Muscle of arm (tissue), 12 donors: ENCODE data around the gene ANKRD23. TPM values are rescaled to one million over a fixed set of nuclear protein-coding genes. Genes with fewer than 3 reads are reported as not detected.

Experiments used
- DNase-seq: peaks from one replicate; pipeline ENCODE4 v3.0.0-alpha.2; 2013
- polyA plus RNA-seq, 12 donors: library from polyadenylated mRNA; unstranded; fragments of 120-200 nt; gene quantifications; one replicate each; pipeline ENCODE4 v1.2.1, GENCODE V29; 2013; ENCODE audit not compliant: insufficient read length in 12 of 12

Gene ANKRD23
- polyA plus RNA-seq, 12 donors = 2.9 to 594 (median 13.9) TPM; not detected in 1

DNA sequence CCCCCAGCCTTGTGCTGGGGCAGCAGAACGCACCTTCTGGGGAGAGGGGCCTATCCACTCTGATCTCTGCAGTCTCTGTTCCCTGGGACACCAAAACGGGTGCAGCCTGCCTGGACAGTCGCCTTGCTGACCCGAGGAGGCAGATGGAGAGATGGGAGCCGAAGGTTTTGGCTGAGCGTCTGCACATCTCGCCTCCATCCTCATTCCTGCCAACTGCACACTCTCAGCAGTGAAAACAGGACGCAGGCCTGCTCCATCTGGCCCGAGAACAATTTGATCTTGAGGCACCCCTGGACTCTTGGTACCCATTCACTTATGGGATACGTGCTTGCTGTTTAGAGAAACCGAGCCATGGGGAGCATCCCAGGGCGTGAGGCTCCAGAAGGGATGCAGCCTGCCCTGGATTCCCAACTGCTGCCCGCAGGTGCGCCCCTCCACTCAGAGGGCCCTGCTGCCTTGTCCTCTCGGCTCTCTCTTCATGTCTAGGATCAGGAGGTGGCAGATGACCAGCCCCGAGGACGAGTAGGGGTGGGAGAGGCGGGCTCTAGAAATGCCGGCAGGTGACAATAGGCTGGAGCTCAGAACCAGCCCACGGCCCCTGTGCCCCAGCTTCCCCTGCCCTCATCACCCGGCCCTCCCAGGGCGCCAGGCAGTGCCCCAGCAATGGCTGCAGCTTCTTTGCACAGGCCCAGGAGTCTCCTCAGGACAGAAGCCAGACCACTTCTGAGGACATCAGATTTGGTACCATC lies 35.1 kb upstream of the ANKRD23 start:
- no peak for DNase-seq

DNA sequence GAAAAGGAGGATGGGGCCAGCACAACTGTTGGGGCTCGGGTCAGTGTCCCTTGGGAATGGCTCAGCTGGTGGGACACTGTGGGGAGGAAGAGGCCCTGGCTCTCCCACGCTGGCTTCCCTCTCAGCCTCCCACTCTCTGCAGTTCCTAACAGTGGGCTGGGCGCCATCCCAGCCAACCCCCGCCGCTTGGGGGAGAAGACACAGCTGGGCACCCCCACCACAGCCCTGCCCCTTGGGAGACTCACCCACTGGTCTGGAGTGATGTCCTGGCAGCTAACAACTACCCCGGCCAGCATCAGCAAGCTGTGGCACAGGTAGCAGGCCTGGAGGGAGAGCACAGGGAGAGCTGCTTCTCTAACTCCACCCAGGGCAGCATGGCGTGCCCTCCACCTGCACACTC lies 34.4 kb upstream of the ANKRD23 start:
- no peak for DNase-seq

DNA sequence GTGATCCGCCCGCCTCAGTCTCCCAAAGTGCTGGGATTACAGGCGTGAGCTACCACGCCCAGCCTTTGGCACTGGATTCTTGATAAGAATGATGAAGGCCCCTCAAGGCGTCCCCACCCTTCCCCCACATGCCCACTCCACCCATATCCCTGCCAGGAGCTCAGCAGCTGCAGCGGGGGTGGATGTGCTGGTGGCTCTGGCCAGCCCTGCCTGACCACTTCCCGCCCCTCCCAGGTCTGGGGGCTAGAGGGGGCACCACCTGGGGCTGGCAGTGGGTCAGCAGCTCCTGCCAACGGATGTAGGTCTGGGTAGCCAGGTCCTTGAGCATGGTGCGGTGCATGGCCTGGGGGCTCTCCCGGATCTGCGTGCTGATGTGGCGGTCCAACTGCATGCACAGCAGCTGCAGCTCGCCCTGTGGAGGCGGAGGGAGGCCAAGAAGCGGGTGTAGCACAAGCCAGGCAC lies 33.8 kb upstream of the ANKRD23 start:
- no peak for DNase-seq

DNA sequence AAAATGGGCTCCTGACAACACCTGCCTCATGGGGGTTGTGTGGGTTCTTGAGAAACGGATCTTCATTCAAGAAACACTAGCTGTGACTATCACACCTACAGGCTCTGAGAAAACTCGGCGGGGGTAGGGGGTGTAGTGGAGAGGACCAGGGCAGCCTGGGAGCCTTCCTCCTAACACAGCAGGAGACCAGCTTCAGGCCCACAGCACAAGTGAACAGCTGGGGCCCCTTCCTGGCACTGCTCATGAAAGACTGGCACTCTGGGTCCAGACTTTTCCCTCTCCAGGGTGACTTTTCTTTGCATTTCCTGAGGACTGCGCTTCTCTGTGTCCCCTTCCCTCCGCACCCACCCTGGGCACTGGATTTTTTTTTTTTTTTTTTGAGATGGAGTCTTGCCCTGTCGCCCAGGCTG lies 33.2 kb upstream of the ANKRD23 start:
- no peak for DNase-seq

DNA sequence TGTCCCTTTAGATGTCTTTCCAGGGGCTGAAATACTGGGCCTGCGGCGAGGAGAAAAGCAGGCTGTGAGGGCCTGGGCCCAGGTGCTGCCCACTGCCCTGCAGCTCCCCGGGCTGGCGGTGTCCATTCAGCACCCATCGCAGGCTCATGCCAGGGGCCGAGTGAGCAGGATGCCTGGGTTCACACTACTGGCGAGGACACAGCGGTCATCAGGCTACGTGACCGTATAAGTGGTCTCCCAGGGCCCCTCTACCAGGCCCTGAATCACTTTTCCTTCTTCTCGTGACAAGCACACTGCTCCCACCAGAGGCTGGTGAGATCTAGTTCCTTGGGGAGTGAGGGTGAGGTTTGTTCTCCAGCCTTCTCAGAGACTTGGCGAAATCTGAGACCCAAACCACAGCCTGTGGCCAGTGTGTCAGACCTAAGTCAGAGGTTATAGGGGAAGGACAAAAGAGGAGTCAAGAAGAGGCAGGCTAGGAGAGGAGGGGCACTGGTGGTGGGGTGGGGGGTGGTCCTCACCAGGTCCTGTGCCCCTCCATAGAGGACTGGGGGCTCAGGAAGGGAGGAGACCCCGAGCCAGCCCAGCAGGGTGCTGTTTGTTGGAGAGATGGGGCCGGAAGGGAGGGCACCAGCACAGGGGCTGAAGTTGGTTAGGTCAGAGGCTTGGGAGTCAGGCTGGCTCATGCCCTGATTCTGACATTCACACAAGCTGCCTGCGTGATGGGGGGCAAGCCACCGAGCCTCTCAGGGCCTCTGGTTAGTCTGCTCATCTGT lies 32.6 kb upstream of the ANKRD23 start:
- DNase-seq = no peak

DNA sequence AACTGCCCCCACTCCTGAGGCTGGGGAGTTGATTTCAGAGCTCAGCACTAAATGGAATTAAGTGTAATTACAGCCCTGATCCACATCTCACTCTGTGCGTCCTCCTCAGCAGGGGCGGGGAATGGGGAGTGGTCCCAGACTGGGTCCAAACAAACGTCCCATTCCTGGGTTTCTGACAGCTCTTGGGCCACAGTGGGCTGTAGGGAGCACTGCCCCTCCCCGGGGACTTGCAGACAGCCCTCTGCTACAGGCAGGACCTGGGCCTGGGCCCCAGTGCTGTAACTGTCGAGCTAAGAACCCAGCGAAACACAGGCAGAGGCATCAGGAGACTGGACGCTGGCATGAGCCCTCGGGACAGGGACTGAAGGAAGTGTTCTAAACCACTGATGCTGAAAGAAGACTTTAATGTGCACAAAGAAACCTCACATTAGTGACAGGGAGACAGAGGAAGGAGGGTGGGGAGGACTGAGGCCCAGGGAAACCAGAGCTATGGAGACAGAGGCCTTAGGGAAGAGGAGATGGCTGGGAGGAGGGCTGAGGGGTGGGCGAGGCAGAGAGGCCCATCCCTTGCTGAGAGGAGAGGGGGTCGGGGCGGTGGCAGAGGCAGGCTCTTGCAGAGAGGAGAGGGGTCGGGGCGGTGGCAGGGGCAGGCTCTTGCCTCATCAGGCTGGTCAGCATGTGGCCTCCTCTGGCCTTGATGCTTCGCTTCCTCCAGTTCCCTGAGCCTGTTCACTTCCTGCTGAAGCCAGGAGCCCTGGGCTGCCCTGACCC lies 31.9 kb upstream of the ANKRD23 start:
- DNase-seq = no peak

DNA sequence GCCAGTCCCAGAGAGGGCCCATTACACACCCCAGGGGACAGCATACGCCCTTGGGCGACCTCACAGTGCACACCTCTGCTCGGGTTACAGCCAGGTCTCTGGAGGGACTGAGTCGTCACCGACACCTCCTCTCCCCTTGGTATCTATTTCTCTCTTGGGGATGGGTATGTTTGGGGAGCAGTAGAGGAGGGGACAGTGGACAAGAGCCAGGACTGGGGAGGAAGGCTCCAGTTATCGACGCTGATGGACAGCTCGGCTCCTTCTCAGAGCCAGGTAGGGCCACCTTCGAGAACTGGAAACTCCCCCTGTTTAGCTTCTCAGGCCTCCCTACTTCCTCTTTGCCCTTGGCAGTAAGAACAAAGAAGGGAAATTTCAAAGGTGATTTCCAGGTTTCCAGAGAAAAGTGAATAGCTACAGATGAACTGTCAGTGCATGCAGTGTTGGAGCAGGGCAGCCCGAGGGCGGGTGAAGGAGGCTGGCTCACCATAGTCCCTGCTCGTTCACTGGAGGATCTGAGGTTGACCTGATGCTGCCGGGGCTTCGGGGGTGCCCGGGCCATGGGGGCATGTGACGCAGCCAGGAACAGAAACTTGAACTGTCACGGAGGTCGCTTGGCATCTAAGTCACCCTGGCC lies 30.5 kb upstream of the ANKRD23 start:
- no peak for DNase-seq

DNA sequence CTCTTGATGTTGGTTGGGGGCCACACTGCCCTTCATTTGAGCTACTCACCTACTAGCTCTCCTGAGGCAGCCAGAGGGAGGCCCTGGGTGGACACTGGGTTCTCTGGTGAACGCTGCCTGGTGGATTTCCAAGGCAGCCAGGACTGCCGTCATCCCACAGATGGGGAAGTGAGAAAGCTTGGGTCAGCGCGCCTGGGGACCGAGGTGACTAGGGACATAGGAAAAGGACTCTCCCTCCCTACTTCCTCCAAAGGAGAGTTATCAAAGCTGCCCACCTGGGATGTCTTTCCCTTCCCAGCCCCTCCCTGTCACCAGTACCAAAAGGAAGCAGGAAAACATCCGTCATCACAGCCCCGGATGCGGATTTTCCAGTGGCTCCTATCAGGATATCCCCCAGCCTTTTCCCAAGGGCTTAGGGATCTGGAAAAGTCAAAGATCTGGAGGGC lies 29.9 kb upstream of the ANKRD23 start:
- no peak for DNase-seq

DNA sequence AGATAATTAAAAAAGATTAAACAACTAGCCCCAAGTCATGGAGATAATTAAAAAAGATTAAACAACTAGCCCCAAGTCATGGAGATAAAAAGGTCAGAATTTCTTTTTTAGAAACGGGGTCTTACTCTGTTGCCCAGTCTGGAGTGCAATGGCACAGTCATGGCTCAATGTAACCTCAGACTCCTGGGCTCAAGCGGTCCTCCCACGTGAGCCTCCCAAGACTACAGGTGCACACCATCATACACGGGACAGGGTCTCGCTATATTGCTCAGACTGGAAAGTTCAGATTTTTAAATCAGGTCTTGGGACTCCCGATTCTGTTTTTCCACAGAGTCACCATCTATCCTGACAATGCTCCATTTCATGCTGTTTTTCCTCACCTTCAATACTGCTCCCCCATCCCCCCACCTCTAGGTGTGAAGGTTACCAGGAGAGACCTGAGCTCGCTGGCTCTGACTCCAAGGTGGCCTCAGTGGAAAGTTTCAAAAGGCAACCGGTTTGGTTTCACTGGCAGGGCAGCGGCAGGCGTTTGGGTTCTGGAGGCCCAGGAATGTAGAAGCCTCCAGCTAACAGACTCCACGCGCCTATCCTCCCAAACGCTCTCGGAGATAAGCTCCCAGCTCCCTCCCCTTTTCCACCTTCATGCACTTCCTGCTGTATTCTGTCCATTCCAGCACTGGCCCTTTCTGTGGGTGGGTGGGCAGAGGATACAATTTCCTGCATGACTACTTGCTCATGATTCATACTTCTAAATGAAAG lies 28.9 kb upstream of the ANKRD23 start:
- no peak for DNase-seq

DNA sequence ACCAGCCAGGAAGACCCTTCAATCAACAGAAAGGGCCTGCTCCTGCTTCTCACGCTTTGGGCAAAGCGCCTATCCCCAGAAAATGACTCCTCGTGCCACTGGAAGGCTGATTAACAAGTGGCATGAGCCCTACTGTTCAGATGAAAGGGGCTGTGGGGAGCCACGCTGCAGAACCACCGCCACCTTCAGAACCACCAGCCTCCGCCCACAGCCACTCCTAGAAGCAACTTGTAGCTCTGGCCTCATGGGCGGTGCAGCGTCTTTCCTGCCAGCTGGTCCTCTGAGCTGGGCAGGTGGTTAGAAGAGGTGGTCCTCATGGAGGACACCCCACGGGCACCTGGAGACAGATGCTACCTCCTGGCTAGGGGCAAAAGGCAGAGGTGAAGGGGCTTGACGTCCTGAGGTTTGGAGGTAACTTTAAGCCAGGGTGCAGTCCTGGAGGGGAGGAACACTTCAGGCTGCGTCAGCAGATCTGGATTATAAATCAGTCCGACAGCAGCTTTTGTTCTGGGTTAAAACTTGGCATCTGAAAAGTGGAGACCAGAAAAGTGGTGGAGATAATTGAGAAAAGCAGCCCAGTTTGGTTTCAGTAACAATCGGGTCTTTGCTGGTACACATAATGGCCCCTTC lies 26.9 kb upstream of the ANKRD23 start:
- DNase-seq = no peak

DNA sequence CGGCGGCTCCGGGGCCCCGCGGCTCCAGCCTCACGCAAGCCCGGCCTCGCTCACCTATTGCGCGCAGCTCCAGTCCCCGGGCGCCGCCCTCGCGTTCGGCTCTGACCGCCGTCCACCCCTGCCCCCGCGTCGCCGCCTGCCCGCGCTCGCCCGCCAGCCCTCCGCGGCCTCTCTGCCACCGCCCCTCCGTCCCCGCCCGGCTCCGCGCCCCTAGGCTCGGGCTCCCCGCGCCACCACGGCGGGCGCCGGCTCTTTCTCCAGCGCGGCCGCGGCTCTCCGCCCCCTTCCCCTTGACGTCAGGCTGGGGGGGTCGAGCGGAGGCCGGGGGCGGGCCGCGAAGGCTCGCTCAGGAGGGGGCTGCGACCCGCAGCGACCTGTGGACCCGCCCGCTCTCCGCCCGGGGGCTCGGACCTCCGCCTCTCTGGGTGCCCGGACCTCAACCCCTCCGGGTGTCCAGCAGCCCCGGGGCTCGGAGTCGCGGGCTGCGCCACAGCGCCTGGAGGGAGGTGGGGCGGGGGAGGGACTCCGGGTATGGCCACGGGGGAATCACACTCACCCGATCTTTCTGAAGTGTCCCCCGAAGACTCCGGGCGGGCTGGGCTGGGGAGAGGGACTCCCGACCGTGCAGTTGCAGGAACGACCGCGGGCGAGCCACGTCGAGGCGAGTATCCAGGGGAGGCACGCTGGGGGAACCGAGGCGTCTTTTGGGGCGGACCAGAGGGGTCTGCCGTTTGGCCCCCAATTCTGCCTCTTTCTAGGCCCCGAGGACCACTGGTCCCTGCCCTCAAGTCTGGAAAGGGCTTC lies 26.2 kb upstream of the ANKRD23 start, which contains the start of gene SEMA4C:
Gene SEMA4C, minus strand, starts transcription at position 259 of the 804 bp plus-strand sequence. CDS start 2,194 bp downstream, outside the sequence.
- no peak for DNase-seq

DNA sequence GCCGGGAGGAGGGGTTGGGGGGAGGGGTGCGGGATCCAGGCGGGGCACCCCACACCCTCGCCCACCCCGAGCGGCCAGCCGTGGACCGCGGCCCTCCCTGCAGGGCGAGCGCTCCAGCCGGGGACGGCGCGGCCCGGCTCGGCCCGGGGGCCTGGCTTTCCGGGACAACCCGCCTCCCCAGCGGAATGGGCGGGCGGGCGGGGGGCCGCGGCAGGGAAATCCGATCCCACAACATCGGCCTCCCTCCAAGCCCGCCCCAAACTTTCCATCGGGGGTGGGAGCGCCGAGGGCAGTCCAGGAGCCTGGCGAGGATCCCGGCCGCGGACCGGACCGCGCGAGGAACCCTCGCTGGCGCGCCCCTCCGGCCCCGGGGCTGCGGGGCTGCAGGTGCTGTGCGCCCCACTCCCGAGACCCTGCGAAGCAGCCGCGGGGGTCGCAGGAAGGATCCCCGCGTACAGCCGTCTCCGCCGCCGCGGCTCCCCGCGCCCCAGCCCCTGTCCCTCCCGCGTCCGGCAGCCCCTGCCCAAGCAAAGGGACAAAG lies 25.5 kb upstream of the ANKRD23 start:
- peak; percentile 87 for DNase-seq

DNA sequence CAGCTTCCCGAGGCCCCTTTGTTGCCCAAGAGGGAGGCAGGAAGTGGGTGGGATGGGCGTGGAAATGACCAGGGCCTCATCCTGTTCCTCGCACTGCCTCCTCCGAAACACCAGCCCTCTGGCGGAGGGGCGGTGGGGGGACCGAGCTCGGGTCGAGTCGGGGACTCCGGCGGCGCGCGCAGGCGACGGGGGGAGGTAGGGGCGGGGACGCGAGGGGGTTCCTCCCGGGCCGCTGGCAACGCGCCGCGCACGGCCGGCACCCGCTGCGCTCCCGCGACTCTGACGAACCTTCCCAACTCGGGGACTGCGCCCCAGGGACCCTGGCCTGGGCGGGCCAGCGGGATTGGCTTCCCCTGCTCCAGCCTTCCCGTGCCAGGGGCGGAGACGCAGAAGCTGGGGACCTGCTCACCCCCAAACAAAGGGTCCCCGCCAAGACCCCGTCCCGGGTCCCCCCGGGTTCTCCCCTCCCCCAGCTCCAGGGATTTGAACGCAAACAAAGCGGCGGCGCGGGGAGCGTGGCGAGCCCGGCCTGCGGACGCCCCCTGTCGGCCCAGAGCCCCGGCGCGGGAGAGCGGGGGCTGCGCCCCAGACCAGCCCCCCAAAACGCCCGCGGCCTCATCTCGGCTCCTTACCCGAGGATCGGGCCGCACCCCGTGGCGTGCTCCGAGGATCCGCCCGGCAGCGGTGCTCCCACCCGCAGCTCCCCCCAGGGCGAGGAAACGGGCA lies 24.9 kb upstream of the ANKRD23 start:
- DNase-seq = peak; percentile 88

DNA sequence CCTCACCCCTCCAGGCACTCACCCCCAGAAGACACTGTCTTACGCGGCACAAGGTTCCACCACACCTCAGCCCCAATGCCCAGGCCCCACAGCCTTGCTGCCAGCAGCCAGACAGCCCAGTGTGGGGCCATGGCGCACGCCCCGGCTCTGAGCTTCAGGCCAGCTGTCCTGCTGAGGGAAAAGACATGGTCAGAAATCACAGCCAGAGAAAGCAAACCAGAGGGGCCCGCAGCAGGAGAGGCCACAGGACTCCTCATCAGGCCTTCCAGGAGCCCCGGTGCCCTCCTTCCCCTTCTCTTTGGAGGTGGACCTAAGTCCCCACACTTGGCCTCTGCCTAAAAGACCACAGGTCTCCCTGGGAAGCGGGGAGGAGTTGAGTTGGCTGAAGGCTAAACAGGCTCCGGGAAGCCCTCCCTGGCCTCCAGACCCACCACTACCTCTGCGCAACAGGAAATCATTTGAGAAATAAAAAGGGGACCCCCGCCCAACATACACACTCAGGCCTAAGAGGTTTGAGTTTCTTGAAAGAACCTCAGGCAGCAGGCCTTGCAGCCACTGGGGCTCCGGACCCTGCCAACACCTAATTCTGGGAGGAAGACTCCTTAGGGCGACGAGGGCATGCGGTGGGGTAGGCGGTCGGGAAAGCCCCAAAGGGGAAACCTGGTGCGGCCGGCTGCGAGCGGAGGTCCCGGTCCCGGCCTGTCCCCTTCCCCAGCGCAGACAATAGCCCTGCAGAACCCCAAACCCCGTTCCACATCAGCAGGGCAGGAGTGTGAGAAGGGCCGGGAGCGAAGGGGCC lies 24.1 kb upstream of the ANKRD23 start:
- DNase-seq = no peak

DNA sequence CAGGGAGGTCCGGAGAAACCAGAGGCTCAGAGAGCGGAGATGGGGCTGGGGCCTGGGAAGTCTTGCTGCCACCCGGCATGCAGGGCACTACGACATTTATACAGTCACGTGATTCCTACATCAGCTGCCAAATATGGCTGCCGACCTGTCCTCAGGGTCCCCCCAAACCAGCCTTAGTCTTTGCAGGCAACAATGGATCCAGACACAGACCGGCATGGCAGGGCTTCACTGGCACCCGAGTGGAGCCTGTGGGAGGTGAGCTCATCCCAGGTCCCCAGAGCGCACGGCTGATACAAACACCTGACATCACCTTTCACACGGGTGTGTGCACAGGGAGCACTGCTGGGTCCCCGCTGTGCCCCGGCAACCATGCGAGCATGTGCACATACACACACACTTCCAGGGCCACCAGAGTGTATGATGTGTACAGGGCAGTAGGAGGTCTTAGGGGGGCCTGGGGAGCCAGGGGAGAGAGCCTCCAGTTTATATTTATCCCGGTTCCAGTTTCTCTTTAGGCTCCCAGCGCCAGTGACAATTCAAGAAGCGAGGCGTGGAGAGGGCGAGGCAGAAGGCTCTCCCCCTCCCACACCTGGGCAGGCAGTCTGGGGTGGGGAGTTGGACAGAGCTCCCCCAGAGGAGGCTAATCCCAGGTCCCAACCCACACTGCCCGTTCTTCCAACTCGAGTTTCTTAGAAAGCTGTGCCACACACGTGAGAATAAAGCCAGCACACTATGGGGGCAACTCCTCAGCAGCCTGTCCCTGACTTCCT lies 23.4 kb upstream of the ANKRD23 start:
- no peak for DNase-seq

DNA sequence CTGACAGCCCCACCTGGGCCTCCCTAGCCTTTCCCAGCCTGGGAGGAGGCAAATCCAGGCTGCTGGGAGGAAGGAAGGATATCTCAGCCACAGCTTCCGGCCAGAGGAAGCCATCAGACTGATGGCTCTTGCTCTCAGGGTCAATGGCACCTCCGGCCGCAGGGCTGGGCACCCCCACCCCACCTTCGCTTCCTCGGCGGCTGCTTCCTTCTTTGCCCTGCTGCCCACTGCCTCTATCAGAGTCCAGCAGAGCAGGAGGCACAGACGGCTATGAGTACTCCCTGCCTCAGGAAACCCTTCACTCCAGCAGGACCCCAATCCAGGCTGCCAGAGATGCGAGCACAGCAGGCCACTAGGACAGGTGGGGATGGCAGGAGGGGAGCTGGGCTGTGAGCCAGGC lies 22.8 kb upstream of the ANKRD23 start:
- DNase-seq = no peak

DNA sequence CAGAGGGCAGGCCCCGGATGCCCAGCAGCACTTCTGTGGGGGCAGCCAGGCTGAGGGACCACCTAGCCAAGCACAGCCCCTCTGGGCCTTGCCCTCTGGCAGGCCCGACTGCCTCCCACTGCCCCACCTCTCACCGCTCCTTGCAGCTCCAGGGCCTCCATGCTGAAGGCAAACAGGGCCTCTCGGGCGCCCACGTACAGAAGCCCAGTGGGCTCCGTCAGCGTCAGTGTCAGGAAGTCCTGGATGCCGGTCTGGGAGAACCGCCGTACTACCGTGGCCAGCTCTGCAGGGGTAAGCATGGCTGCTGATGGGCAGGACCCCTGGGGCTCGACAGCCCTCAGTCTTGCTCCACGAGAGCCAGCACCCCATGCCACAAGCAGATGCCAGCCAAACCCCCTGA lies 22.3 kb upstream of the ANKRD23 start:
- no peak for DNase-seq
